Testis (tissue), 2 donors: ENCODE data around the gene HDAC9.

ENCODE experiments used
- CTCF ChIP-seq, 3 experiments: fragments of 450-650 bp in 2 of 3; fragments of 200-600 bp in 1 of 3; sonication (generic) in 1 of 3; IDR thresholded peaks; one replicate each; pipeline ENCODE4 v1.5.1; 2016 to 2019; ENCODE audit warnings: antibody characterized with exemption in 3 of 3, mild to moderate bottlenecking in 2 of 3, moderate library complexity in 1 of 3
- POLR2A ChIP-seq: fragments of 450-650 bp; IDR thresholded peaks from one replicate; pipeline ENCODE4 v1.6.1; 2017; ENCODE audit warnings: antibody characterized with exemption, mild to moderate bottlenecking, moderate library complexity

- TF ChIP-seq CTCF (IDR thresholded peaks at IDR 0.05) (no peak), POLR2A (no peak)
These were observed 417.6 kb downstream of the HDAC9 start for GRCh38 chr7:18913106-18913505.
